ENCODE results near the gene NEDD8. TPM values are rescaled to one million over a fixed set of nuclear protein-coding genes. Genes with fewer than 3 reads are reported as not detected.

NEDD8 gene
- total and polyA plus RNA-seq, 2 of the 4 experiments (the other 2 are of a cell fraction) = 167 to 375 TPM

DNA sequence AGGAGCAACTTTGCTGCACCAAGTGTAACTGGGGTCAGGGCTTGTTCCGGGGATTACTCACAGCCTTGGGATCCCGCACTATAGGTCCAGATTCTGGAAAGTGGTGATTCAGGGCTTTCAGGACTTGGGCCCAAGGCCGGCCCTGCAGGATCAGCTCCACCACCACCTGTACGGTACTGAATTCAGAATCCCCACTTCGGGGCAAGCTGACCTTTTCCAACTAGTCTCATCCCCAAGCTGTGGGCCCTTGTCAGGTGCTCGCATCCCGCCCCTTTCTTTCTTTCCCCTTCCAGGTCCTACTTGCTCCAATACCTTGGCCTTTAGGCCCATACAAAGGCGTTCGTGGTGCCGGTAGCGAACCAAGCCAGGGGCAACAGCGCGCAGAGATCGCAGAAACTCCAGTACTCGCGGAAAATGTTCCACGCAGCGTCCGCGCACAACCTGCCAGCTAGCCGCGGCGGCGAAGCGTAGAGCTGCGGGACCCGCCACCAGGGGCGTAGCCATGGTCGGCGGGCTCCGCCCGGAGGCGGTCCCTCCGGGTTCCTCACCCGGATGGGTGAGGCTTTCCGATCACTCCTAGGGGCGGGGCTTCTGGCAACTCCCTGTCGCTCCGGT, 9.8 kb upstream of the NEDD8 start:
- H2AK5ac ChIP-seq (ENCODE audit: low read depth, low read length) = peak overlapping the region; percentile 45; the same call in 1 of the 2 replicates
- peak overlapping the region; percentile 88 for H3K4ac ChIP-seq (ENCODE audit: low read depth, low read length)
- dilution Hi-C loops (cut with HindIII; ENCODE audit: low sequenced_read_pairs, unreplicated experiment) (no loop called here), intact Hi-C loops (cut with micrococcal nuclease) (loop anchor here (1.0 to 5.0 kb wide), 5 partner anchors 29 to 230 kb away; partner anchors contain the start of genes DHRS1, NOP9, RABGGTA and TM9SF1), in situ Hi-C loops (cut with MboI; ENCODE audit: low sequenced_read_pairs) (loop anchor here (5.0 kb wide), 1 partner anchor 55 kb away; the partner anchor contains the start of genes DHRS1 and NOP9)
- peaks cover 34% of the 10 kb centered on the region for H3K36me3 ChIP-seq (ENCODE audit: control insufficient read depth, insufficient read depth, low read length)
- H3K79me1 ChIP-seq (ENCODE audit: low read depth in 1 of 2, low read length in 2 of 2) = peaks cover 27 to 51% of the 10 kb centered on the region in 2 experiments
- no peaks in the 10 kb centered on the region for H3K9me3 ChIP-seq (ENCODE audit: control insufficient read depth, insufficient read depth, low read length)
- H2BK120ac ChIP-seq (ENCODE audit: low read depth, low read length) = peak overlapping the region; percentile 79
- 1% methylated on average over 12 of the region's 39 CpGs; no CpG with 5 or more reads in 1 of the 2 experiments for WGBS, 2 experiments (ENCODE audit: extremely low coverage in 2 of 2, insufficient read length in 1 of 2)
- peak overlapping the region; percentile 50; the same call in 1 of the 3 replicates for H2BK15ac ChIP-seq (ENCODE audit: low read depth, low read length)
- H2AK9ac ChIP-seq (replicated peaks; ENCODE audit: low read depth, low read length, poor library complexity) = peak overlapping the region; percentile 87
- peaks cover 21% of the 10 kb centered on the region for H3K9me1 ChIP-seq (ENCODE audit: insufficient read depth, low read length)
- H3K23ac ChIP-seq (ENCODE audit: low read depth, low read length) = peak overlapping the region; percentile 85
- TSS peak; percentile 47 for BruUV-seq (replicated peaks)
- peak overlapping the region; percentile 95 for H3K14ac ChIP-seq (replicated peaks; ENCODE audit: low read depth, low read length)
- peak overlapping the region; percentile 66 for H4K5ac ChIP-seq (ENCODE audit: low read depth, low read length)
- H4K20me1 ChIP-seq (ENCODE audit: insufficient read depth, low read length) = peaks cover 4% of the 10 kb centered on the region
- H2BK20ac ChIP-seq (ENCODE audit: low read depth, low read length) = no peak overlapping the region
- CTCF ChIA-PET = interaction anchor here (0.6 to 2.5 kb wide), 9 partner anchors 10 to 898 kb away, joined by 3 to 23 read pairs (median 6); partner anchors contain the start of genes CIDEB and RABGGTA
- peak overlapping the region; percentile 80 for H3K4me2 ChIP-seq (ENCODE audit: low read depth, low read length)
- H3K27ac ChIP-seq (ENCODE audit: insufficient read depth, low read length) = peak overlapping the region; percentile 90
- H3K4me1 ChIP-seq (ENCODE audit: control insufficient read depth, insufficient read depth, low read length) = peaks cover 13% of the 10 kb centered on the region
- H2BK5ac ChIP-seq (ENCODE audit: low read depth, low read length, poor library complexity, severe bottlenecking) = peak overlapping the region; percentile 88
- H3K9ac ChIP-seq (ENCODE audit: low read depth, low read length) = peak overlapping the region; percentile 81
- ATAC-seq (ENCODE audit: low read depth) = peak; percentile 93
- DNase-seq = peak; percentile 89
- peak overlapping the region; percentile 8; the same call in 1 of the 2 replicates for H3K18ac ChIP-seq (ENCODE audit: low read depth, low read length)
- H2AFZ ChIP-seq (replicated peaks; ENCODE audit: low read length, poor library complexity) = peak overlapping the region; percentile 99
- H3K27me3 ChIP-seq (ENCODE audit: control insufficient read depth, insufficient read depth, low read length) = no peaks in the 10 kb centered on the region
- peak overlapping the region; percentile 91 to 92 for H4K8ac ChIP-seq (ENCODE audit: low read depth in 2 of 2, low read length in 2 of 2)
- H4K91ac ChIP-seq (ENCODE audit: insufficient read depth, low read depth, low read length) = peak overlapping the region; percentile 96
- H3K4me3 ChIP-seq (ENCODE audit: insufficient read depth, low read depth, low read length) = peak overlapping the region; percentile 82
- TF ChIP-seq, protein P1, sequence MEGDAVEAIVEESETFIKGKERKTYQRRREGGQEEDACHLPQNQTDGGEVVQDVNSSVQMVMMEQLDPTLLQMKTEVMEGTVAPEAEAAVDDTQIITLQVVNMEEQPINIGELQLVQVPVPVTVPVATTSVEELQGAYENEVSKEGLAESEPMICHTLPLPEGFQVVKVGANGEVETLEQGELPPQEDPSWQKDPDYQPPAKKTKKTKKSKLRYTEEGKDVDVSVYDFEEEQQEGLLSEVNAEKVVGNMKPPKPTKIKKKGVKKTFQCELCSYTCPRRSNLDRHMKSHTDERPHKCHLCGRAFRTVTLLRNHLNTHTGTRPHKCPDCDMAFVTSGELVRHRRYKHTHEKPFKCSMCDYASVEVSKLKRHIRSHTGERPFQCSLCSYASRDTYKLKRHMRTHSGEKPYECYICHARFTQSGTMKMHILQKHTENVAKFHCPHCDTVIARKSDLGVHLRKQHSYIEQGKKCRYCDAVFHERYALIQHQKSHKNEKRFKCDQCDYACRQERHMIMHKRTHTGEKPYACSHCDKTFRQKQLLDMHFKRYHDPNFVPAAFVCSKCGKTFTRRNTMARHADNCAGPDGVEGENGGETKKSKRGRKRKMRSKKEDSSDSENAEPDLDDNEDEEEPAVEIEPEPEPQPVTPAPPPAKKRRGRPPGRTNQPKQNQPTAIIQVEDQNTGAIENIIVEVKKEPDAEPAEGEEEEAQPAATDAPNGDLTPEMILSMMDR (conservative IDR thresholded peaks at IDR 0.05; ENCODE audit: low read depth, low read length) = peak; percentile 45
- TF ChIP-seq RFX5 (IDR thresholded peaks at IDR 0.05; ENCODE audit: low read depth, low read length) (no peak), MAFK (IDR thresholded peaks at IDR 0.05; ENCODE audit: low read depth, low read length) (0 out of 2 replicates have a peak, but pooled peaks have one; percentile 29)
- TF ChIP-seq, protein P2, sequence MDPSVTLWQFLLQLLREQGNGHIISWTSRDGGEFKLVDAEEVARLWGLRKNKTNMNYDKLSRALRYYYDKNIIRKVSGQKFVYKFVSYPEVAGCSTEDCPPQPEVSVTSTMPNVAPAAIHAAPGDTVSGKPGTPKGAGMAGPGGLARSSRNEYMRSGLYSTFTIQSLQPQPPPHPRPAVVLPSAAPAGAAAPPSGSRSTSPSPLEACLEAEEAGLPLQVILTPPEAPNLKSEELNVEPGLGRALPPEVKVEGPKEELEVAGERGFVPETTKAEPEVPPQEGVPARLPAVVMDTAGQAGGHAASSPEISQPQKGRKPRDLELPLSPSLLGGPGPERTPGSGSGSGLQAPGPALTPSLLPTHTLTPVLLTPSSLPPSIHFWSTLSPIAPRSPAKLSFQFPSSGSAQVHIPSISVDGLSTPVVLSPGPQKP (IDR thresholded peaks at IDR 0.05; ENCODE audit: borderline replicate concordance, low read depth, low read length) = no peak
- POLR2A ChIA-PET (ENCODE audit: unreplicated experiment) = interaction anchor here (0.6 to 1.3 kb wide), 4 partner anchors 8 to 55 kb away, joined by 3 to 7 read pairs (median 4); partner anchors contain the start of gene TM9SF1
- peak overlapping the region; percentile 89 for H3K56ac ChIP-seq (ENCODE audit: extremely low read depth, insufficient read depth, low read length)

Data from IMR-90 (cell line).